GM10266 (cell line): ENCODE data around the gene UBR1.
A peak's percentile ranks its signal among the peaks of the same experiment; 100 is the strongest.

Experiments
- DNase-seq: peaks from one replicate; pipeline ENCODE4 v3.0.0; 2012; ENCODE audit errors: extremely low spot score
- CTCF ChIP-seq: IDR thresholded peaks from 2 replicates; pipeline ENCODE4 v1.5.1; 2012; ENCODE audit warnings: mild to moderate bottlenecking, low read depth; ENCODE audit not compliant: control insufficient read depth, insufficient read depth; ENCODE audit errors: missing control alignments

Gene UBR1

GRCh38 chr15:42919799-42920518 is 185.9 kb downstream of the UBR1 start:
- TF ChIP-seq CTCF, result no peak
- DNase-seq, result peak; percentile 22

DNA sequence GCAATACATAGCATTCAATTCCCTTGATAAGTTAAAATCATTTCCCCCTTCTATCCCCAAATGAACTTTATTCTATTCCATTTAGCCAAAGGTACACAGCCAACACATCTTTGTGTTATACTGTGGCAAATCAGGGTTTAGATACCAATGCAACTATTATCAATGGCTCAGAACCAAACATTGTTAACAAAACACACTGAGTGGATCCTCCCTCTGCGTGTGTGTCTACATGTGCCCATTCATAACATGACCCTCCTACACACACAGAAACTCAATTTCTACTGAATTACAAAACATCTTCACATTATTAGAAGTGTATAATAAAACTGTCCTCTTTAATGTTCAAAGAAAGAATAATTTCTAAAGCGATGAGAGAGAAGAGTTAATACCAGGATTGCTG is 186.5 kb downstream of the UBR1 start:
- no peak for TF ChIP-seq CTCF
- no peak for DNase-seq

DNA sequence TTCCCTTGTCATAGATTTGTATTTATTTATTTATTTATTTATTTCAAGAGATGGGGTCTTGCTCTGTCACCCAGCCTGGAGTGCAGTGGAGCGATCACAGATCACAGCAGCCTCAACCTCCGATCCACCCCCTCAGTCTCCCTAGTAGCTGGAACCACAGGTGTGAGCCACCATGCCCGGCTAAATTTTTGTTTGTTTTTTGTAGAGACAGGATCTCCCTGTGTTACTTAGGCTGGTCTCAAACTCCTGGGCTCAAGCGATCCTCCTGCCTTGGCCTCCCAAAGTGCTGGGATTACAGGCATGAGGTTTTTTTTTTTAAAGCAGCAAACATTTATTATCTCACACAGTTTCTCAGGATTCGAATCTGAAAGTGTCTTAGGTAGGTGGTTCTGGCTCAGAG is 187.8 kb downstream of the UBR1 start:
- no peak for TF ChIP-seq CTCF
- DNase-seq, result no peak

DNA sequence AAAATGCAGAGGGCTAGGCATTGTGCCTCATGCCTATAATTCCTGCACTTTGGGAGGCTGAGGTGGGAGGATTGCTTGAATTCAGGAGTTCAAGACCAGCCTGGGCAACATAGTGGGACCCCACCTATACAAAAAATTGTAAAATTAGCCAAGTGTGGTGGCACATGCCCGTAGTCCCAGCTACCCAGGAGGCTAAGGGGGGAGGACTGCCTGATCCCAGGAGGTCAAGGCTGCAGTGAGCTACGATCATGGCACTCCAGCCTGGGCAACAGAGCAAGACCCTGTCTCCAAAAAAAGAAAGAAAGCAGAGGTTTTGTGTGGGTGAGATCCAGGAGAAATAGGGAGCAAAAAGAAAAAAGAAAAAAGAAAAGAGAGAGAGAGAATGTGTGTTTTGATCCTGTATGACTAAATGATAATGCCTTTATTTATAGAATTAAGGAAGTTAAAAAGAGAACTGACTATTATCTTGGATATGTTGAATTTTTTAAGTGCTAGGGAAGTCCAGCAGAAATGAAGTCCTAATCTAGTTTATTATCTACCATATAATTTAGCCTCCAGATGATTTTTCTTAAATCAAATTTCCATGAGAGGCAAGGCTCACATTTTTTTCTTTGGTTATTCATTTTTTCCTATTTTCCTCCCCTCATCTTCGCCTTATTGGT is 190.1 kb downstream of the UBR1 start:
- no peak for DNase-seq
- TF ChIP-seq CTCF, result no peak

DNA sequence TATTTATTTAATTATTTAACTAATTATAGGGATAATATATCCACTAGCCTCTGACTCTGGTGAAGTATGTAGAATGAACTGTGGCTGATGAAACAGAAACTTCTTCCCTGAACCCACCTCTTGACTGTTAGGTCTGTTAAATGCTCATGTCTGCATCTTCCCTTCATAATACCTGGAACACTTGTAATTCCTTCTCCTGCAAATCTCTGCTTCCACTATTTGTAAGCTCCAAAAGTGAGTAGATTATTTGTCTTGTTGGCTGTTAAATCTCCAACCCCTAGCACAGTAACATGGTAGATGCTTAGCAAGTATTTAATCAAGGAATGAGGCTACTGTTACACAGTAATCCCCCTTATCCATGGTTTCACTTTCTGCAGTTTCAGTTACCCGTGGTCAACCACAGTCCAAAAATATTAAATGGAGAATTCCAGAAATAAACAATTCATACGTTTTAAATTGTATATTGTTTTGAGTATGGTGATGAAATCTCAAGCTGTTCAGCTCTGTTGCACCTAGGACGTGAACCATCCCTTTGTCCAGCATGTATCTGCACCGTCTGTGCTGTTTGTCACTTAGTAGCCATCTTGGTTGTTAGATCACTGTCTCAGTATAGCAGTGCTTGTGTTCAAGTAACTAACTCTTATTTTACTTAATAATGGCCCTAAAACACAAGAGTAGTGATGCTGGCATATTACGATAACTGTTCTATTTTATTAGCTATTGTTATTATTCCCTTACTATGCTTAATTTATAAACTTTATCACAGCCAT is 190.9 kb downstream of the UBR1 start:
- TF ChIP-seq CTCF, result no peak
- DNase-seq, result peak; percentile 13

DNA sequence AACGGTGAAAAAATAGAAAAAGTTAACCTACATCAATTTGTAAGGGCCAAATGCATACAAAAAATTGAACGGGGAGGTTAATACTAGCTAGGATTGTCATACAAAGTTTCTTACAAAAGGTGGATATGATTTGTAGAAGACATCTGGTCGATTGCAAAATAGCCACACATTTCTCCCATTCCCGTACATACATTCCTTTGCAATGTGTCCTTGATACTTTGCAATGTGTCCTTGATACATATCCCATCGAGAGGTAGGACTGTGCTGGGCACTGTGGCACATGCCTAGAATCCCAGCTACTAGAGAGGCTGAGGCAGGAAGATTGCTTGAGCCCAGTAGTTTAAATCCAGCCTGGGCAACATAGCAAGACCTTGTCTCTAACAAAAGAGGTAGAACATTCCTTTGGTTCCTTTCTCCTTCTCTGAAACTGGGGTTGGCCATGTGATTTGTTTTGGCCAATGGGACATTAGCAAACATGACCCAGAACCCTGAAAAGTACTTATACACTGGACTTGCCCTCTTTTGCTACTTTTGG is 194.7 kb downstream of the UBR1 start:
- TF ChIP-seq CTCF, result no peak
- no peak for DNase-seq
